Osteoblast (primary cell): ENCODE measurements around the gene KCNH3. TPM values are rescaled to one million over a fixed set of nuclear protein-coding genes. Genes with fewer than 3 reads are reported as not detected.

ENCODE experiments used
- DNase-seq: peaks from one replicate; pipeline ENCODE4 v3.0.0; 2011; ENCODE audit warnings: low spot score, mixed read lengths; ENCODE audit not compliant: insufficient read length; ENCODE audit errors: missing footprints
- H2AFZ ChIP-seq: 2 replicates; pipeline ENCODE4 v1.6.0; 2011; ENCODE audit warnings: mild to moderate bottlenecking, low read length
- H3K27ac ChIP-seq: 2 replicates; pipeline ENCODE4 v1.5.1; 2011; ENCODE audit warnings: mild to moderate bottlenecking, low read depth, low read length, moderate library complexity
- H3K27me3 ChIP-seq: 2 replicates; pipeline ENCODE4 v1.6.0; 2012; ENCODE audit warnings: mild to moderate bottlenecking, control low read depth, inconsistent platforms, low read length, moderate library complexity; ENCODE audit not compliant: insufficient read depth
- H3K36me3 ChIP-seq: 2 replicates; pipeline ENCODE4 v1.5.1; 2011; ENCODE audit warnings: mild to moderate bottlenecking, low read length, control low read depth, moderate library complexity; ENCODE audit not compliant: insufficient read depth
- H3K4me1 ChIP-seq: 2 replicates; pipeline ENCODE4 v1.5.1; 2011; ENCODE audit warnings: mild to moderate bottlenecking, low read length, control low read depth, moderate library complexity; ENCODE audit not compliant: insufficient read depth
- H3K4me2 ChIP-seq: 2 replicates; pipeline ENCODE4 v1.6.0; 2011; ENCODE audit warnings: mild to moderate bottlenecking, low read length; ENCODE audit not compliant: insufficient read depth
- H3K4me3 ChIP-seq: fragments of 200-600 bp; sonication (generic); 3 replicates; pipeline ENCODE4 v1.5.1; 2012; ENCODE audit warnings: mild to moderate bottlenecking, low read length, inconsistent platforms; ENCODE audit not compliant: insufficient read depth
- H3K79me2 ChIP-seq: 2 replicates; pipeline ENCODE4 v1.6.0; 2012; ENCODE audit warnings: mild to moderate bottlenecking, low read length, control low read depth, inconsistent platforms; ENCODE audit not compliant: insufficient read depth
- H3K9me3 ChIP-seq: 2 replicates; pipeline ENCODE4 v1.5.1; 2011; ENCODE audit warnings: low read depth, low read length, control low read depth
- H4K20me1 ChIP-seq: 2 replicates; pipeline ENCODE4 v1.6.0; 2012; ENCODE audit warnings: mild to moderate bottlenecking, low read length, control low read depth; ENCODE audit not compliant: insufficient read depth
- total RNA-seq: library from RNA; depleted of rRNA; stranded (reverse); fragments of >200 nt; gene quantifications from 2 replicates; pipeline ENCODE4 v1.2.3, GENCODE V29; 2012
- TF ChIP-seq, protein P1 (sequence below): IDR thresholded peaks from 2 replicates; pipeline ENCODE4 v1.5.1; 2011; ENCODE audit warnings: mild to moderate bottlenecking, low read depth, low read length, moderate library complexity; ENCODE audit errors: extremely low read depth

The KCNH3 gene
- total RNA-seq, 1 donor, result not detected

GRCh38 chr12:49543221-49543913, 4.5 kb downstream of the KCNH3 start:
- peak; percentile 77 for DNase-seq
- H2AFZ ChIP-seq, result no peak overlapping the region
- TF ChIP-seq, protein P1, sequence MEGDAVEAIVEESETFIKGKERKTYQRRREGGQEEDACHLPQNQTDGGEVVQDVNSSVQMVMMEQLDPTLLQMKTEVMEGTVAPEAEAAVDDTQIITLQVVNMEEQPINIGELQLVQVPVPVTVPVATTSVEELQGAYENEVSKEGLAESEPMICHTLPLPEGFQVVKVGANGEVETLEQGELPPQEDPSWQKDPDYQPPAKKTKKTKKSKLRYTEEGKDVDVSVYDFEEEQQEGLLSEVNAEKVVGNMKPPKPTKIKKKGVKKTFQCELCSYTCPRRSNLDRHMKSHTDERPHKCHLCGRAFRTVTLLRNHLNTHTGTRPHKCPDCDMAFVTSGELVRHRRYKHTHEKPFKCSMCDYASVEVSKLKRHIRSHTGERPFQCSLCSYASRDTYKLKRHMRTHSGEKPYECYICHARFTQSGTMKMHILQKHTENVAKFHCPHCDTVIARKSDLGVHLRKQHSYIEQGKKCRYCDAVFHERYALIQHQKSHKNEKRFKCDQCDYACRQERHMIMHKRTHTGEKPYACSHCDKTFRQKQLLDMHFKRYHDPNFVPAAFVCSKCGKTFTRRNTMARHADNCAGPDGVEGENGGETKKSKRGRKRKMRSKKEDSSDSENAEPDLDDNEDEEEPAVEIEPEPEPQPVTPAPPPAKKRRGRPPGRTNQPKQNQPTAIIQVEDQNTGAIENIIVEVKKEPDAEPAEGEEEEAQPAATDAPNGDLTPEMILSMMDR, result no peak
- no peak overlapping the region for H3K4me3 ChIP-seq
- H3K4me1 ChIP-seq, result no peaks in the 10 kb centered on the region
- H3K27ac ChIP-seq, result no peak overlapping the region
- no peaks in the 10 kb centered on the region for H3K9me3 ChIP-seq
- H3K27me3 ChIP-seq, result peaks cover 53% of the 10 kb centered on the region
- no peaks in the 10 kb centered on the region for H3K79me2 ChIP-seq
- H3K4me2 ChIP-seq, result no peak overlapping the region
- no peaks in the 10 kb centered on the region for H3K36me3 ChIP-seq
- H4K20me1 ChIP-seq, result no peaks in the 10 kb centered on the region

GRCh38 chr12:49543914-49544815, 5.3 kb downstream of the KCNH3 start:
- peak; percentile 88 for DNase-seq
- Histone ChIP-seq H3K27me3 (peaks cover 57% of the 10 kb centered on the region), H3K4me3 (no peak overlapping the region), H3K36me3 (no peaks in the 10 kb centered on the region), H3K79me2 (no peaks in the 10 kb centered on the region), H4K20me1 (no peaks in the 10 kb centered on the region), H3K4me1 (peaks cover 5% of the 10 kb centered on the region), H3K27ac (no peak overlapping the region), H3K4me2 (no peak overlapping the region), H2AFZ (no peak overlapping the region), H3K9me3 (no peaks in the 10 kb centered on the region)
- TF ChIP-seq, protein P1, result no peak

DNA sequence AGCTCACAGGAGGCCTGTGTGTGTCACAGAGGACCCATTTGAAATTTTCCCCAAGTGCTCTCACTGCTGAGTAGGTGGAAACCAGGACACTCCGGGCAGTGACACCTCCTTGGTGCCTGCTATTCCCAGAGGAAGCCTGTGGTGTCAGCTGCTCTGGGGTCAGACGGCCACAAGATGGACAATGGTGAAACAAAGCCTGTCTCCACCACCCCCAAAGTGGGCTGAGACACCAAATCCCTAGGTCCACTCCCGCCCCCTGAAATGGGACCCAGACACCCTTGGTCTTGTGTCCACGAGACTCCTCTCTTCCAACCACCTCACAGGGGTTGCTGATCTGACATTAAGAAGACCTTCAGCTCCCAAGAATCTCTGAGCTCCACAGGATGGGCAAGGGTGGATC, 7.0 kb downstream of the KCNH3 start:
- H3K36me3 ChIP-seq, result no peaks in the 10 kb centered on the region

More for the DNA sequence above, 7.0 kb downstream of the KCNH3 start:
- H2AFZ ChIP-seq, result no peak overlapping the region
- H3K9me3 ChIP-seq, result no peaks in the 10 kb centered on the region
- peaks cover 5% of the 10 kb centered on the region for H3K4me1 ChIP-seq
- TF ChIP-seq, protein P1, result no peak
- peak; percentile 79 for DNase-seq
- H4K20me1 ChIP-seq, result no peaks in the 10 kb centered on the region
- no peak overlapping the region for H3K4me3 ChIP-seq
- no peak overlapping the region for H3K4me2 ChIP-seq
- H3K27ac ChIP-seq, result no peak overlapping the region
- no peaks in the 10 kb centered on the region for H3K79me2 ChIP-seq
- H3K27me3 ChIP-seq, result peaks cover 47% of the 10 kb centered on the region
